ENCODE results near the gene GARS1.
"Not testable (repeated sequence)": the region's sequence is repeated elsewhere in the genome, so short reads cannot be mapped to it uniquely, and the experiment has no call there.

The GARS1 gene, protein sequence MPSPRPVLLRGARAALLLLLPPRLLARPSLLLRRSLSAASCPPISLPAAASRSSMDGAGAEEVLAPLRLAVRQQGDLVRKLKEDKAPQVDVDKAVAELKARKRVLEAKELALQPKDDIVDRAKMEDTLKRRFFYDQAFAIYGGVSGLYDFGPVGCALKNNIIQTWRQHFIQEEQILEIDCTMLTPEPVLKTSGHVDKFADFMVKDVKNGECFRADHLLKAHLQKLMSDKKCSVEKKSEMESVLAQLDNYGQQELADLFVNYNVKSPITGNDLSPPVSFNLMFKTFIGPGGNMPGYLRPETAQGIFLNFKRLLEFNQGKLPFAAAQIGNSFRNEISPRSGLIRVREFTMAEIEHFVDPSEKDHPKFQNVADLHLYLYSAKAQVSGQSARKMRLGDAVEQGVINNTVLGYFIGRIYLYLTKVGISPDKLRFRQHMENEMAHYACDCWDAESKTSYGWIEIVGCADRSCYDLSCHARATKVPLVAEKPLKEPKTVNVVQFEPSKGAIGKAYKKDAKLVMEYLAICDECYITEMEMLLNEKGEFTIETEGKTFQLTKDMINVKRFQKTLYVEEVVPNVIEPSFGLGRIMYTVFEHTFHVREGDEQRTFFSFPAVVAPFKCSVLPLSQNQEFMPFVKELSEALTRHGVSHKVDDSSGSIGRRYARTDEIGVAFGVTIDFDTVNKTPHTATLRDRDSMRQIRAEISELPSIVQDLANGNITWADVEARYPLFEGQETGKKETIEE

GRCh38 chr7:30594540-30595435 is at the start of gene GARS1:
Gene GARS1, plus strand, starts transcription at chr7:30594878. Its CDS starts 44 bp downstream, at chr7:30594922.
- DNase-seq, result peak; percentile 93

- no peak for DNase-seq
Measured at GRCh38 chr7:30545791-30546555, 48.7 kb upstream of the GARS1 start.

GRCh38 chr7:30546596-30546995 is 48.1 kb upstream of the GARS1 start:
- DNase-seq, result no peak

- peak; percentile 42 for DNase-seq
Measured at GRCh38 chr7:30548845-30549244, 45.8 kb upstream of the GARS1 start.

DNA sequence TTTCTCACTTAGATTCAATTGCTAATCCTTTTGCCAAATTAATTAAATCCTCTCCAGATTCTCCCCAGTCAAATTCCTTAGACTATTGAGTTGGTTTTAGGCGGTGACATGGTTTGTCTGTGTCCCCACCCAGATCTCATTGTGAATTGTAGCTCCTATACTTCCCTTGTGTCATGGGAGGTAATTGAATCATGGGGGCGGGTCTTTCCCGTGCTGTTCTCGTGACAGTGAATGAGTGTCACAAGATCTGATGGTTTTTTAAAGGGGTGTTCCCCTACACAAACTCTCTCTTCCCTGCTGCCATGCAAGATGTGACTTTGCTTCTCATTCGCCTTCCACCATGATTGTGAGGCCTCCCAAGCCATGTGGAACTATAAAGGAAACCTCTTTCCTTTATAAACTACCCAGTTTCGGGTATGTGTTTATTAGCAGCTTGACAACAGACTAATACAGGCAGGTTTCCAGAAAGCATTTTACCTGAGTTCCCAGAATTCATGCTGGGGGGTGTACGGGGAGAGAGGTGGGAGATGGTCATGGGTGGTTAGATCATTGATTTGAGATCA is 44.7 kb upstream of the GARS1 start:
- DNase-seq, result no peak

- no peak for DNase-seq
Measured at GRCh38 chr7:30552330-30552729, 42.3 kb upstream of the GARS1 start.

GRCh38 chr7:30553141-30553540 is 41.5 kb upstream of the GARS1 start:
- no peak for DNase-seq

GRCh38 chr7:30553546-30553945 is 41.1 kb upstream of the GARS1 start:
- DNase-seq, result no peak

- no peak for DNase-seq
Measured at GRCh38 chr7:30555525-30555924, 39.2 kb upstream of the GARS1 start.

- no peak for DNase-seq
Measured at GRCh38 chr7:30556840-30557239, 37.8 kb upstream of the GARS1 start.

DNA sequence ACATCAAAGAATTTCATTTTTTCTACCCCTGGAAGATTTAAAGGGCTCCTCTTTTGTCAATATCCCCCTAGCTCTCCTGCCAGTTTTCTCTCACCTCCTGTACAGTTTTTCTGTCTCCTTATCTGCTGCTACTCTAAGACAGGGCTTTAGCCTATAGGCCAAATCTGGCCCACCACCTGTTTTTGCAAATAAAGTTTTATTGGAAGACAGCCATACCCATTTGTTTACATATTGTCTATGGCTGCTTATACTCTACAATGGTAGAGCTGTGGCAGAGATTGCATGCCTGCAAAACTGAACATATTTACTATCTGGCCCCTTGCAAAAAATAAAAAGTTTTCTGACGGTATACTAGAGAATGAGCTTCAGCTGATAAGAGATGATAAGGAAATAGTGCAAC is 37.4 kb upstream of the GARS1 start:
- no peak for DNase-seq

- no peak for DNase-seq
Measured at GRCh38 chr7:30559611-30560010, 35.1 kb upstream of the GARS1 start.

- DNase-seq, result no peak
Measured at GRCh38 chr7:30561389-30561788, 33.3 kb upstream of the GARS1 start.

GRCh38 chr7:30562498-30562897 is 32.2 kb upstream of the GARS1 start:
- DNase-seq, result no peak

DNA sequence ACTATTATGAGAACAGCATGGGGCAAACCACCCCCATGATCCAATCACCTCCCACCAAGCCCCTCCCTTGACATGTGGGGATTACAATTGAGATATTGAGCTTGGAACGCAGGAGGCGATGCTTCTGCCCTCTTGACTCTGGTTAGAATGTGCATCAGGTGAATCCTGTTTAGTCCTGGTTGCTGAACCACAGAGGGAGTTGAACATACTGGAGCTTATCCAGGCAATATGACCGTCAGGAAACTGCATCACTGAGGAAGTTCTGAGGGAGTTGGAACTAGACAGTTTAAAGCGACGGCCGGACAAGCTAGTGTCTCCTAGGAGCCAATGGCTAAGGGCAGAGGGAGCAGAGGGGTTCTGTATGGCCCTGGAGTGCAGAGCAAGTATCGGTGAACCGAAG is 31.8 kb upstream of the GARS1 start:
- DNase-seq, result no peak

- no peak for DNase-seq
Measured at GRCh38 chr7:30563326-30563942, 31.2 kb upstream of the GARS1 start.

DNA sequence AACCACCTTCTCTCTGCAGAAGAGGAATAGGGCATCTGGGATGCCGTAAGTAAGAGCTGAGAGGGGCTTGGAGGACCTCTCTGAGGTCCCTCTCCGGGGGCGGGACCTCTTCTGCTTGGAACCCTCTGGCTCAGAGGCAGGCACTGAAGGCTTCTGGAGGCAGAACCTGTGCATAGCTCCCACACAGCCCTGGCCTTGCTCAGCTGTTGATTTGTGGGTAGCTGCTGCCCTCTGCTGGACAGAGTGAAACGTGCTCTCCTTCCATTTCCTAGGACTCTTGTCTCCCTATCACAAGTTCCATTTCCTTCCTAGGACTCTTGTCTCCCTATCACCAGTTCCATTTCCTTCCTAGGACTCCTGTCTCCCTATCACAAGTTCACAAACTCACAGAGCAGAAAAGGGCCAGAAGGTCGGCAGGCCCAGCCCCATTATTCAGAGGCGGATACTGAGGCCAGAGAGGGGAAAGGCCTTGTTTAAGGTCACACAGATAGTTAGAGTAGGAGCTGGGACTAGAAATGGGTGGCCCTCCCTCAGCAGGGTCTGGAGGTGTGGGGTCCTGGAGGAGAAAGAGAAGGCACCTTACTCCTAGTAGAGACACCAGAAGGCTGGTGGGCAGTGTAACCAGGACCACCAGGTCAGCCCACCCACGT is 30.3 kb upstream of the GARS1 start:
- DNase-seq, result peak; percentile 82

DNA sequence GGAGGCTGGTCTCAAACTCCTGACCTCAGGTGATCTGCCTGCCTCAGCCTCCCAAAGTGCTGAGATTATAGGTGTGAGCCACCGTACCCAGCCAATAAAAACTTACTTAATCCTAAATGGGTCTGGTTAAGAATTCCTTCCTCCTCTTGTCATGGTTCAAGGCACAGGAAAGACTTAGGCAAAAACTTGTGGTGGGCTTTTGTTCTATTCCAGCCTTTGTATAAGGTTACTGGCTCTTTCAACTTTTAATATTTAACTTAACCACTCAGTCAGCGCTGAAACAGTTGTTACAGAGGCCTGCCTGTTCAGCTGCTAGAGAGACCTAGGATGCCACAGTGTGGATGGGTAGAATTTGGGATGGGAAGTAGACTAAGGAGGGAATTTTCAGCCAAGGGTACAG is 28.1 kb upstream of the GARS1 start:
- no peak for DNase-seq

- no peak for DNase-seq
Measured at GRCh38 chr7:30567081-30567480, 27.6 kb upstream of the GARS1 start.

- DNase-seq, result not testable (repeated sequence)
Measured at GRCh38 chr7:30570238-30570637, 24.4 kb upstream of the GARS1 start.

DNA sequence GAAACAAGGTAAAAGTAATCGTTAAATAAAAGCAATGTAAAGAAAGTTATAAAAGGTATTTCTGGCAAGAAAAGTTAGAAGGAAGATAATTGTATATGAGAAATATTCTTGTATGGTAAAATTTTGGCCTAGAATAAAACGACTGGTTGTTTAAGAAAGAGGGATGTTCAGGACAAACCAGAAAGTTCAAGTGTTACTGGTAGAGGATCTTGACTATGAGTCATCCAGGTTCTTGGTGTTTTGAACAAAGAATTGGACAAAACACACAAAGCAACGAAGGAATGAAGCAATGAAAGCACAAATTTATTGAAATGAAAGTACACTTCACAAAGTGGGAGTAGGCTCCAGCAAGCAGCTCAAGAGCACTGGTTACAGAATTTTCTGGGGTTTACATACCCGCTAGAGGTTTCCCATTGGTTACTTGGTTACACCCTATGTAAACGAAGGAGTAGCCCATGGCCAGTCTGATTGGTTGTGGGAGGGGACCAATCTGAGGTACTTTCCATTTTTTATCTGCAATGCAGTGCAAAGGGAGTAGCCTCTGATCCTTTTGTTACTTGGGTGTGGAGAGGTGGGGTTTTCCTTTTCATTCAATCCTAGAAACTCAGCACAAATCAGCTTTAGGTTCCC is 22.4 kb upstream of the GARS1 start:
- no peak for DNase-seq
